NCI-H1048 (cell line): ENCODE data around the gene PLXNA2.

Experiments
- DNase-seq: peaks from one replicate; lab custom pipeline; 2025; lab: John Stamatoyannopoulos, UW

The PLXNA2 gene

GRCh38 chr1:208088319-208088718 lies 155.9 kb downstream of the PLXNA2 start:
- no peak for DNase-seq

GRCh38 chr1:208085655-208086515 lies 158.3 kb downstream of the PLXNA2 start:
- no peak for DNase-seq

- no peak for DNase-seq
These were observed 159.4 kb downstream of the PLXNA2 start for GRCh38 chr1:208084764-208085163.

GRCh38 chr1:208084220-208084619 lies 160.0 kb downstream of the PLXNA2 start:
- no peak for DNase-seq

- no peak for DNase-seq
These were observed 160.5 kb downstream of the PLXNA2 start for GRCh38 chr1:208083715-208084085.

GRCh38 chr1:208083016-208083714 lies 161.0 kb downstream of the PLXNA2 start:
- no peak for DNase-seq

- DNase-seq: no peak
These were observed 162.2 kb downstream of the PLXNA2 start for GRCh38 chr1:208081972-208082371.

GRCh38 chr1:208080396-208081286 lies 163.5 kb downstream of the PLXNA2 start:
- no peak for DNase-seq

GRCh38 chr1:208079161-208079560 lies 165.0 kb downstream of the PLXNA2 start:
- DNase-seq: no peak

GRCh38 chr1:208078752-208079151 lies 165.4 kb downstream of the PLXNA2 start:
- DNase-seq: no peak

- no peak for DNase-seq
These were observed 166.7 kb downstream of the PLXNA2 start for GRCh38 chr1:208077232-208078075.

- no peak for DNase-seq
These were observed 169.8 kb downstream of the PLXNA2 start for GRCh38 chr1:208074353-208074752.

- no peak for DNase-seq
These were observed 172.7 kb downstream of the PLXNA2 start for GRCh38 chr1:208071435-208072031.

- no peak for DNase-seq
These were observed 174.3 kb downstream of the PLXNA2 start for GRCh38 chr1:208069908-208070307.

- no peak for DNase-seq
These were observed 174.9 kb downstream of the PLXNA2 start for GRCh38 chr1:208069317-208069716.

GRCh38 chr1:208068908-208069307 lies 175.3 kb downstream of the PLXNA2 start:
- no peak for DNase-seq

- DNase-seq: no peak
These were observed 175.8 kb downstream of the PLXNA2 start for GRCh38 chr1:208068407-208068806.

- DNase-seq: no peak
These were observed 177.6 kb downstream of the PLXNA2 start for GRCh38 chr1:208066583-208066982.

GRCh38 chr1:208065862-208066261 lies 178.3 kb downstream of the PLXNA2 start:
- no peak for DNase-seq

- no peak for DNase-seq
These were observed 182.6 kb downstream of the PLXNA2 start for GRCh38 chr1:208061632-208062031.

GRCh38 chr1:208061118-208061517 lies 183.1 kb downstream of the PLXNA2 start:
- DNase-seq: no peak
